ENCODE data around the gene SDE2. TPM values are rescaled to one million over a fixed set of nuclear protein-coding genes. Genes with fewer than 3 reads are reported as not detected.
"Not testable (repeated sequence)": the region's sequence is repeated elsewhere in the genome, so short reads cannot be mapped to it uniquely, and the experiment has no call there.

SDE2 gene
- total and polyA plus RNA-seq, 2 of the 8 experiments (the other 6 are each of a cell fraction or from before 2014, with no cell fraction given): 8.5 to 16.7 TPM

DNA sequence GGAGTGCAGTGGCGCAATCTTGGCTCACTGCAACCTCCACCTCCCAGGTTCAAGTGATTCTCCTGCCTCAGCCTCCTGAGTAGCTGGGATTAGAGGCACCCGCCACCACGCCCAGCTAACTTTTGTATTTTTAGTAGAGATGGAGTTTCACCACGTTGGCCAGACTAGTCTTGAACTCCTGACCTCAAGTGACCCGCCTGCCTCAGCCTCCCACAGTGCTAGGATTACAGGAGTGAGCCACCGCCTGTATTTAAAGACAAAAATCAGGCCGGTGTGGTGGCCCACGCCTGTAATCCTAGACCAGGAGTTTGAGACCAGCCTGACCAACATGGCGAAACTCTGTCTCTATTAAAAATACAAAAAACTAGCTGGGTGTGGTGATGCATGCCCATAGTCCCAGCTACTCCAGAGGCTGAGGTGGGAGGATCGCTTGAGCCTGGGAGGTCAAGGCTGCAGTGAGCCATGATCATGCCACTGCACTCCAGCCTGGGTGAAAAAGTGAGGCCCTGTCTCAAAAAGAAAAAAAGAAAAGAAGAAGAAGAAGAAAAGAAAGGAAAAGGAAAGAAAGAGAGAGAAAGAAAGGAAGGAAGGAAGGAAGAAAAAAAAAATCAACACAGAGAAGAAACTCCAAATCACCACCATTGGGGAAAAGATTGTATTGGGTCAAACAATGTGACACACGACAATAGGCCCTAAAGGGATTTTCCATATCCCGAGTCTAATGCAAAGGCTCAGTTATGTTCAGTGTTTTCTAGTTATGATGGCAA is 8.2 kb upstream of the SDE2 start:
- H3K14ac ChIP-seq (ENCODE audit: insufficient read length); H3K27me3 ChIP-seq (replicated peaks in 1 of 4; ENCODE audit: control insufficient read depth in 3 of 4, extremely low read depth in 1 of 4, insufficient read depth in 3 of 4, low read length in 3 of 4); H4K20me1 ChIP-seq (replicated peaks in 1 of 2; ENCODE audit: control insufficient read depth in 1 of 2, insufficient read depth in 2 of 2, low read length in 2 of 2); H3K4me2 ChIP-seq (ENCODE audit: insufficient read depth in 1 of 2, low read depth in 2 of 2, low read length in 2 of 2); H4K8ac ChIP-seq (ENCODE audit: extremely low read depth, insufficient read depth, low read length); H3K23me2 ChIP-seq (ENCODE audit: low read depth, low read length); H3K9ac ChIP-seq (replicated peaks in 1 of 4; ENCODE audit: extremely low read depth in 1 of 4, low read depth in 3 of 4, low read length in 3 of 4); H3K18ac ChIP-seq (ENCODE audit: extremely low read depth, low read length); H3K4me3 ChIP-seq (ENCODE audit: extremely low read depth in 1 of 4, insufficient read depth in 2 of 4, low read depth in 3 of 4, low read length in 4 of 4); H2BK5ac ChIP-seq (ENCODE audit: low read depth, low read length); H2AFZ ChIP-seq (ENCODE audit: low read length); H3K4me1 ChIP-seq (replicated peaks in 1 of 4; ENCODE audit: control insufficient read depth in 3 of 4, insufficient read depth in 4 of 4, low read length in 3 of 4); H3K56ac ChIP-seq (replicated peaks; ENCODE audit: insufficient read length, low read depth, low read length); H3K4ac ChIP-seq (replicated peaks; ENCODE audit: insufficient read length, low read depth, low read length); H3K9me3 ChIP-seq (ENCODE audit: insufficient read depth in 2 of 2, low read depth in 1 of 2, low read length in 1 of 2); DNase-seq (ENCODE audit: low read depth in 1 of 2, low spot score in 2 of 2); H4K5ac ChIP-seq (ENCODE audit: insufficient read length, low read depth, low read length); H4K91ac ChIP-seq (replicated peaks; ENCODE audit: insufficient read length, low read length); H2BK120ac ChIP-seq (replicated peaks; ENCODE audit: low read depth, low read length); H2BK20ac ChIP-seq (ENCODE audit: low read length); H3K79me1 ChIP-seq (ENCODE audit: low read depth, low read length); H3K36me3 ChIP-seq (ENCODE audit: control insufficient read depth in 2 of 4, insufficient read depth in 4 of 4, low read length in 3 of 4); H2BK12ac ChIP-seq (ENCODE audit: low read depth, low read length); H2AK5ac ChIP-seq (ENCODE audit: low read depth, low read length); H3K27ac ChIP-seq (ENCODE audit: low read depth, low read length); H3K23ac ChIP-seq (ENCODE audit: insufficient read length); H3K79me2 ChIP-seq (ENCODE audit: control insufficient read depth in 1 of 2, insufficient read depth in 2 of 2, low read length in 2 of 2); H2BK15ac ChIP-seq (ENCODE audit: low read length); FAIRE-seq: not testable (repeated sequence)
- ChIA-PET CTCF (ENCODE audit: partially characterized antibody) (interaction anchor here (1.0 to 1.7 kb wide), 3 partner anchors 16 to 57 kb away, joined by 3 to 8 read pairs (median 4); no protein-coding TSS in a partner anchor), POLR2A (ENCODE audit: partially characterized antibody) (interaction anchor here (0.8 to 2.3 kb wide), 3 partner anchors 8 to 55 kb away, joined by 4 to 8 read pairs (median 4); partner anchors contain the start of genes H3-3A and SDE2)
- WGBS, 2 experiments (ENCODE audit: extremely low coverage in 1 of 2, insufficient coverage in 1 of 2, insufficient read length in 1 of 2, insufficient replicate concordance in 2 of 2, low coverage in 1 of 2, low lambda C conversion rate in 2 of 2, missing lambda C conversion rate in 1 of 2): 90% methylated on average over 12 of the region's 12 CpGs; no CpG with 5 or more reads in 1 of the 2 experiments

Data from H1 (cell line).